Esophagus (tissue), 2 donors: Measurements from ENCODE around the gene GTPBP10. TPM values are rescaled to one million over a fixed set of nuclear protein-coding genes. Genes with fewer than 3 reads are reported as not detected.
"Not testable (repeated sequence)": the region's sequence is repeated elsewhere in the genome, so short reads cannot be mapped to it uniquely, and the experiment has no call there.

Source experiments
- H3K27ac ChIP-seq, 2 donors: one replicate each; pipeline ENCODE4 v1.5.1; 2013; ENCODE audit warnings: low read depth in 2 of 2, mild to moderate bottlenecking in 2 of 2, inconsistent platforms in 1 of 2, low read length in 1 of 2, moderate library complexity in 1 of 2
- H3K27me3 ChIP-seq, 2 donors: one replicate each; pipeline ENCODE4 v1.6.1; 2013; ENCODE audit warnings: low read length in 2 of 2, control low read depth in 1 of 2, mild to moderate bottlenecking in 1 of 2; ENCODE audit not compliant: insufficient read depth in 2 of 2, control insufficient read depth in 1 of 2
- H3K36me3 ChIP-seq, 2 donors: one replicate each; pipeline ENCODE4 v1.6.1; 2013; ENCODE audit warnings: low read length in 1 of 2; ENCODE audit not compliant: control insufficient read depth in 2 of 2, insufficient read depth in 2 of 2
- H3K4me1 ChIP-seq, 2 donors: one replicate each; pipeline ENCODE4 v1.6.1; 2013; ENCODE audit warnings: low read length in 1 of 2; ENCODE audit not compliant: control insufficient read depth in 2 of 2, insufficient read depth in 2 of 2
- H3K4me3 ChIP-seq, 2 donors: one replicate each; pipeline ENCODE4 v1.5.1; 2013; ENCODE audit warnings: low read length in 2 of 2, mild to moderate bottlenecking in 2 of 2, low read depth in 1 of 2, moderate library complexity in 1 of 2
- H3K9me3 ChIP-seq, 2 donors: one replicate each; pipeline ENCODE4 v1.6.1; 2013; ENCODE audit warnings: mild to moderate bottlenecking in 2 of 2, low read depth in 1 of 2, low read length in 1 of 2, moderate library complexity in 1 of 2; ENCODE audit not compliant: control insufficient read depth in 2 of 2, insufficient read depth in 1 of 2
- WGBS, 2 donors: extraction: QIAGEN DNeasy Blood & Tissue Kit; methylation state at CpG; one replicate each; pipeline ENCODE4 v1.1.7; 2013; 5-methylcytosine and 5-hydroxymethylcytosine counted together
- polyA plus RNA-seq, 2 donors: library from polyadenylated mRNA; stranded (reverse); fragments of 200-250 nt; gene quantifications; one replicate each; pipeline ENCODE4 v1.2.3, GENCODE V29; 2013
- donor health status: healthy with polysubstance abuse.
- donor health status: Bipolar disorder and iron deficiency.

The GTPBP10 gene
- polyA plus RNA-seq, 2 donors, result 9.4 to 10.2 TPM

DNA sequence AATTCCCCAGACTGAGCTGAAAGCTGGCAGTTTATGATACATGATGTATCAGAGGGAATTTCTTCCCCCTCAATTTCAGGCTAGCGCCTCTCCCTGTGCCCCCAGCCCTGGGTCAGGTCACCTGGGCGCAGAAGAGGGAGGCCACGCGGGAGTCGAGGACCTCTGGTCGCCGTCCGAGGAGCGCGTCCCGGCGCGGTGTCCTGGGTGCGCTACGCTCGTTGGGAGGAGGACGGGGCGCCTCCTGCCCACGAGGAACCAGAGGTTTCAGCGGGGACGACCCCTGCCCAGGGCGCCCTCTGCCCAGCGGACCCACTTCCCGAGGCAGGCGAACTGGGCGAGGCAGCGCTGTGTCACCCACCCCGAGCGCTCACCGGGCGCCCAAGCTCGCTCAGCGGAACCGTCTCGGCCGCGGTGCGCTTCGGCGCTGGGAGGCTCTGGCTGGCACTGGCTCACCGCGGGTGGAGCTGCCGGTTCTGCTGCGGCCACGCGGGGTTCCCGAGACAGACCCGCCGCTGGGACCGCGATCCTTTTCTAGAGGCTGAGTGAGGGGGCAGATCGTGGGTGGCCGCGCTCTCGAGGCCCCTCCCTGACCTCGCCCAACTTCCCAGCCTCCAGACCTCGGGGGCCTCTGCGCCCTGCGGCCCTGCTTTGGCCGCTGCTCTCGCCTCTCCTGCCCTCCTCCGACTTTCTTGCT, 25.6 kb upstream of the GTPBP10 start, which contains the start of gene FAM237B:
TSS of gene FAM237B (minus strand) at position 504 of the 694 bp plus-strand sequence. CDS start 1,556 bp downstream, outside the sequence.
- H3K27ac ChIP-seq, result no peak within 1 kb of the TSS
- no peaks in the 10 kb centered on the region for H3K36me3 ChIP-seq
- H3K27me3 ChIP-seq, result peaks cover 0 to 12% of the 10 kb centered on the region in 2 donors
- peaks cover 0 to 2% of the 10 kb centered on the region in 2 donors for H3K9me3 ChIP-seq
- 3 to 5% methylated on average over 60 to 62 of the region's 62 CpGs for WGBS, 2 donors
- H3K4me1 ChIP-seq, result peaks cover 0 to 7% of the 10 kb centered on the region in 2 donors
- H3K4me3 ChIP-seq, result peak within 1 kb of the TSS; percentile 1 to 18

DNA sequence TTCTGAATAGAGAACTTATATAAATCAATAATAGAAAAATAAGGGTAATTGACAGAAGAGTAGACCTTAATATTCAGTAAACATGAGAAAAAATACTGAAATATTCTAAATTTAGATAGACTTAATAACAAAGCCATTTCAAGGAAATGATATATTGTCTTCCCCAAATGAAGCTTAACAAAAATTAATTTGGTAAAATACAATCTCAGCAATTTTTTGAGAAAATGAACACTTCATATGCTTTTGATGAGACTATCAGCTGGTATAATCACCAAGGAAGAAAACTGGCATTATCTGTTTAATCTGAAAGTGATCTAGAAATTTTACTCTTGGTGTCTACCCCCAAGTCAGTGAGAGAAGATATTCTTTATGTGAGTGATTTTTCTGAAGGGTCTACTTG, 23.7 kb upstream of the GTPBP10 start:
- H3K4me3 ChIP-seq, result no peak overlapping the region
- H3K4me1 ChIP-seq, result peaks cover 0 to 7% of the 10 kb centered on the region in 2 donors
- H3K27ac ChIP-seq, result no peak overlapping the region
- H3K36me3 ChIP-seq, result no peaks in the 10 kb centered on the region
- H3K9me3 ChIP-seq, result peaks cover 0 to 2% of the 10 kb centered on the region in 2 donors
- H3K27me3 ChIP-seq, result peaks cover 0 to 12% of the 10 kb centered on the region in 2 donors

DNA sequence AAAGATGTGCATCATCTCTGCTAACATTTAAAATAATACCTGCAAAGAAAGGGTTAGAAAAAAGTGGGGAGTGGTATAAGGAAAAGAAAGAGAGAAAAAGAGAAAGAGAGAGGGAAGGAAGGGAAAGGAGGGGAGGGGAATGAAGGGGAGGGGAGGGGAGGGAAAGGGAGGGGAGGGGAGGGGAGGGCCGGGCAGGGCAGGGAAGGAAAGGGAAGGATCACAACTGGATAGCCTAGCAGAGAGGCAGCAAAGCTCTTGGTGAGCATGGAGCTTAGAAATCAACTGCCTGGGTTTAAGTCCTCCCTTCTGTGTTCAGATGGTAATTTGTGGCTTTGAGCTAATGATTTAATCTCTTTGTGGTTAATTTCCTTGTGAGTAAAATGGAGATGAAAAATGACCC, 20.0 kb upstream of the GTPBP10 start:
- H3K36me3 ChIP-seq, result no peaks in the 10 kb centered on the region
- no peak overlapping the region for H3K27ac ChIP-seq
- 33 to 36% methylated on average over 1 of the region's 1 CpG for WGBS, 2 donors
- H3K4me3 ChIP-seq, result no peak overlapping the region
- no peaks in the 10 kb centered on the region for H3K9me3 ChIP-seq
- H3K27me3 ChIP-seq, result peaks cover 0 to 6% of the 10 kb centered on the region in 2 donors
- H3K4me1 ChIP-seq, result no peaks in the 10 kb centered on the region

DNA sequence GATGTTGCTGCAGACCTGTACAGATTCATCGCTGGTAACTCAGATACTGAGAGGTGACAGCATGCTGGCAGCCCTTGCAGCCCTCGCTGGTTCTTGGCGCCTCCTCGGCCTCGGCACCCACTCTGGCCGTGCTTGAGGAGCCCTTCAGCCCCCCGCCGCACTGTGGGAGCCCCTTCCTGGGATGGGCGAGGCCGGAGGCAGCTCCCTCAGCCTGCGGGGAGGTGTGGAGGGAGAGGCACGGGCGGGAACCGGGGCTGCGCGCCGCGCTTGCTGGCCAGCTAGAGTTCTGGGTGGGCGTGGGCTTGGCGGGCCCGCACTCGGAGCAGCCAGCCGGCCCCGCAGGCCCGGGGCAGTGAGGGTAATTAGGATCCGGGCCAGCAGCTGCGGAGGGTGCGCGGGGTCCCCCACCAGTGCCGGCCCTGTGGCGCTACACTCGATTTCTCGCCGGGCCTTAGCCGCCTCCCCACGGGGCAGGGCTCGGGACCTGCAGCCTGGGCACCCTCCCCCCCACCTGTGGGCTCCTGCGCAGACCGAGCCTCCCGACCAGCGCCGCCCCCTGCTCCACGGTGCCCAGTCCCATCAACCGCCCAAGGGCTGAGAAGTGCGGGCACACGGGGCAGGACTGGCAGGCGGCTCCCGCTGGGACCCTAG, 12.2 kb upstream of the GTPBP10 start:
- Histone ChIP-seq H3K27me3 (no peaks in the 10 kb centered on the region), H3K36me3 (no peaks in the 10 kb centered on the region), H3K4me3 (no peak overlapping the region), H3K4me1 (no peaks in the 10 kb centered on the region), H3K27ac (no peak overlapping the region), H3K9me3 (no peaks in the 10 kb centered on the region)
- 91 to 95% methylated on average over 34 to 48 of the region's 48 CpGs for WGBS, 2 donors

DNA sequence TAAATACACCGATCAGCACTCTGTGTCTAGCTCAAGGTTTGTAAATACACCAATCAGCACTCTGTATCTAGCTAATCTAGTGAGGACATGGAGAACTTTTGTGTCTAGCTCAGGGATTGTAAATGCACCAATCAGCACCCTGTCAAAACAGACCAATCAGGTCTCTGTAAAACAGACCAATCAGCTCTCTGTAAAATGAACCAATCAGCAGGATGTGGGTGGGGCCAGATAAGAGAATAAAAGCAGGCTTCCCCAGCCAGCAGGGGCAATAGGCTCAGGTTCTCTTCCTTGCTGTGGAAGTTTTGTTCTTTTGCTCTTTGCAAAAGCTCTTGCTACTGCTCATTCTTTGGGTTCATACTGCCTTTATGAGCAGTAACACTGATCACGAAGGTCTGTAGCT, 11.6 kb upstream of the GTPBP10 start:
- 83 to 89% methylated on average over 2 of the region's 2 CpGs for WGBS, 2 donors
- H3K27ac ChIP-seq, H3K27me3 ChIP-seq, H3K9me3 ChIP-seq, H3K4me3 ChIP-seq, H3K36me3 ChIP-seq, H3K4me1 ChIP-seq: not testable (repeated sequence)

DNA sequence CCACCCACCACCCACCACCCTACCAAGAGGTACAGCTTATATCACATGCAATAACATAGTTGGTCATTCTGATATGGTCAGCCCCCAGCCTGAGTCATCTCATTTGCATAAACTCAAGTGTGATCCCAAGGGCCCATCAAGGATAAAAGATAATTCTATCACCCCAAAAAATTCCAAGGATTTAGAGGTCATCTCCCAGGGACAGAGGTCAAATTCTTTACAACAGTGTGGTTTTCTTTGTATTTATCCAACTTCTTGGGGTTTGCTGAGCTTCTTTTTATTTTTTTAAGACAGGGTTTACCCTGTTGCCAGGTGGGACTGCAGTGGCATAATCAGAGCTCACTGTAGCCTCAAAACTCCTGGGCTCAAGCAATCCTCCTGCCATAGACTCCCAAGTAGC, 9.4 kb upstream of the GTPBP10 start:
- H3K27me3 ChIP-seq, result no peaks in the 10 kb centered on the region
- H3K27ac ChIP-seq, result no peak overlapping the region
- no peaks in the 10 kb centered on the region for H3K4me1 ChIP-seq
- H3K4me3 ChIP-seq, result no peak overlapping the region
- H3K36me3 ChIP-seq, result no peaks in the 10 kb centered on the region
- no peaks in the 10 kb centered on the region for H3K9me3 ChIP-seq

DNA sequence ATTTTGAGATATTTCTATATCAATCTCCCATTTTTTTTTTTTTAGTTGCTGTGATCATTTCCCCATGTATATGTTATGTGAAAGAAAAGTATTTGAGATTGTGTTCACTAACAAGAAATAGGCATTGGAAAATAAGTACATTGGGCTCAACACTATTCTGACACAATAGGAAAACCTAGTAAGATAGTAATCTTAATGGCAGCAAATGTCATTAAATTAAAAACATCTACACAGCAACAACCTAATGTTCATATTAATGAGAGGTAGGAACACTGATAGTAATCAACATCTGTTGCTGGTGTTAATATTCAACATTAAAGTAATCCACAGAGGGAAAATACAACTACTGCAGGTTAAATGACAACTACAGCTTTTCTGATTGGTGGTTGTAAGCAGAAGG, 1.5 kb upstream of the GTPBP10 start:
- Histone ChIP-seq H3K27me3 (no peaks in the 10 kb centered on the region), H3K9me3 (no peaks in the 10 kb centered on the region)

DNA sequence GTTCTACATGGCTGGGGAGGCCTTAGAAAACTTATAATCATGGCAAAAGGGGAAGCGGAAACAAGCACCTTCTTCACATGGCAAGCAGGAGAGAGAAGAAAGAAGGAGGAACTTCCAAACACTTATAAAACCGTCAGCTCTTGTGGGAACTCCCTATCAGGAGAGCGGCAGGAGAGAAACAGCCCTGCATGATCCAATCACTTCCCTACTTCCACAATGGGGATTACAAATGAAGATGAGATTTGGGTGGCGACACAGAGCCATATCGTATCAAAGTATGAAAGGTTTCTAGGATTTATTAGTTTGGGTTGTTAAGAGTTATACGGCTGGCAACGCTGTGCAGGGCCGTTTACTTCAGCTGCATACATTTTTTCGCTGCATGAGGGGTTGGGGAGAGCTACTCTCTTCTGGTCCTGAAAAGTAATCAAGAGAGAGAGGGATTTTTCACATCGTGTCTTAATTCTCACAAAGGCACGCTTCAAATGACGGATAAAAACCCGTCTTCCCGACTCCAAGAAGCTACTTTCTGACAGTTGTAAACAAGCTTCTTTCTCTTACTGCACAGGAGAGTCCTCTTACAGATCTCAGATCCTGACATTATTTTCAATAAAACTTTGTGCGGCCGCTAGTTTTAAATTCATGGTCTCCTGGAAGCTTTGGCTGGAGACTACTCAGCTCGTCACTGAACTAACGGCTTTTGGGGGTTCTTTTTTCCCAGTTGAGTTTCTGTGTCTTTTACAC, 751 bp upstream of the GTPBP10 start:
- 7 to 9% methylated on average over 18 of the region's 18 CpGs for WGBS, 2 donors
- H3K27ac ChIP-seq, result peak overlapping the region; percentile 74 to 84

More for the DNA sequence above, 1.5 kb upstream of the GTPBP10 start:
- peaks cover 0 to 3% of the 10 kb centered on the region in 2 donors for H3K4me1 ChIP-seq
- no peaks in the 10 kb centered on the region for H3K36me3 ChIP-seq
- no peak overlapping the region for H3K4me3 ChIP-seq
- H3K27ac ChIP-seq, result peak overlapping the region in 1 of 2 donors; percentile 84

DNA sequence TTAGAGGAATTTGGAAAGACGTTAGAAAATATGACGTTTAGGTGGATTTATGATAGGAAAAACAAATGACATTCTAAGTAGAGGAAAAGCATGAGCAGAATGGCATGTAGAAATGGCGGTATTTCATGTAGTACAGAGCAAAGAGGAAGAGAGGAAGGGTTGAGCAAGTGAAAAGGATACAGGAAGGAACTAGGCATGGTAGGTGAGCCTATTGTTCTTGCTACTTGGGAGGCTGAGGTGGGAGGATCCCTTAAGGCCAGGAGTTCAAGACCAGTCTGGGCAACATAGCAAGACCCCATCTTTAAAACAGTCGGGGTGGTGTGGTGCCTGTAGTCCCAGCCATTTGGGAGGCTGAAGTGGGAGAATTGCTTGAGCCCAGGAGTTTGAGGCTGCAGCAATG, 1.2 kb downstream of the GTPBP10 start:
- 64 to 73% methylated on average over 4 of the region's 4 CpGs for WGBS, 2 donors
- H3K4me1 ChIP-seq, result peaks cover 0 to 3% of the 10 kb centered on the region in 2 donors
- H3K36me3 ChIP-seq, result no peaks in the 10 kb centered on the region
- H3K4me3 ChIP-seq, result no peak overlapping the region
- no peak overlapping the region for H3K27ac ChIP-seq
- no peaks in the 10 kb centered on the region for H3K27me3 ChIP-seq
- H3K9me3 ChIP-seq, result no peaks in the 10 kb centered on the region

More for the DNA sequence above, 751 bp upstream of the GTPBP10 start:
- Histone ChIP-seq H3K9me3 (no peaks in the 10 kb centered on the region), H3K4me1 (peaks cover 0 to 3% of the 10 kb centered on the region in 2 donors), H3K36me3 (no peaks in the 10 kb centered on the region), H3K27me3 (no peaks in the 10 kb centered on the region), H3K4me3 (peak overlapping the region; percentile 79 to 93)
